ENCODE measurements around the gene FAM3D. TPM values are rescaled to one million over a fixed set of nuclear protein-coding genes. Genes with fewer than 3 reads are reported as not detected.

Gene FAM3D
- polyA plus RNA-seq, 2 of the 4 experiments (the other 2 are of a cell fraction): not detected

GRCh38 chr3:58646503-58646902, 20.1 kb downstream of the FAM3D start:
- Histone ChIP-seq H3K9me3 (no peaks in the 10 kb centered on the region), H3K4me2 (no peak overlapping the region), H3K4me3 (no peak overlapping the region), H3K4me1 (no peaks in the 10 kb centered on the region), H3K27ac (no peak overlapping the region)
- peak in 1 of 2 experiments; percentile 37; a peak in 1 of 6 replicates for ATAC-seq
- ChIA-PET CTCF (interaction anchor here (1.0 kb wide), 1 partner anchor 9 kb away, joined by 3 read pairs; no protein-coding TSS in a partner anchor), POLR2A (no interaction called here)
- DNase-seq (ENCODE audit: low read depth in 1 of 2, low spot score in 1 of 2): no peak
- 63% methylated on average over 3 of the region's 3 CpGs for WGBS (ENCODE audit: missing lambda C conversion rate)
- no peak for TF ChIP-seq MAZ (IDR thresholded peaks at IDR 0.05; ENCODE audit: borderline replicate concordance, low read depth, low read length)
- no peak for TF ChIP-seq EHMT2 (IDR thresholded peaks at IDR 0.05; ENCODE audit: low read depth)
- TF ChIP-seq CHD2 (IDR thresholded peaks at IDR 0.05; ENCODE audit: low read length, partially characterized antibody): no peak
- no peak for TF ChIP-seq REST (IDR thresholded peaks at IDR 0.05)
- no peak for TF ChIP-seq POLR2AphosphoS2 (conservative IDR thresholded peaks at IDR 0.05; ENCODE audit: low read length)
- TF ChIP-seq ZFP36 (IDR thresholded peaks at IDR 0.05; ENCODE audit: borderline replicate concordance, partially characterized antibody): no peak
- TF ChIP-seq SREBF2 (IDR thresholded peaks at IDR 0.05): no peak
- TF ChIP-seq NPAS2 (CRISPR knock-in tag; IDR thresholded peaks at IDR 0.05; ENCODE audit: borderline replicate concordance): no peak
- no peak for TF ChIP-seq MYC (IDR thresholded peaks at IDR 0.05; ENCODE audit: borderline replicate concordance, low read length)
- TF ChIP-seq EP300 (IDR thresholded peaks at IDR 0.05): no peak
- TF ChIP-seq SMC3 (IDR thresholded peaks at IDR 0.05): no peak
- no peak for TF ChIP-seq HES2 (IDR thresholded peaks at IDR 0.05)
- TF ChIP-seq GATA3 (IDR thresholded peaks at IDR 0.05; ENCODE audit: borderline replicate concordance): no peak
- FAIRE-seq: no peak

DNA sequence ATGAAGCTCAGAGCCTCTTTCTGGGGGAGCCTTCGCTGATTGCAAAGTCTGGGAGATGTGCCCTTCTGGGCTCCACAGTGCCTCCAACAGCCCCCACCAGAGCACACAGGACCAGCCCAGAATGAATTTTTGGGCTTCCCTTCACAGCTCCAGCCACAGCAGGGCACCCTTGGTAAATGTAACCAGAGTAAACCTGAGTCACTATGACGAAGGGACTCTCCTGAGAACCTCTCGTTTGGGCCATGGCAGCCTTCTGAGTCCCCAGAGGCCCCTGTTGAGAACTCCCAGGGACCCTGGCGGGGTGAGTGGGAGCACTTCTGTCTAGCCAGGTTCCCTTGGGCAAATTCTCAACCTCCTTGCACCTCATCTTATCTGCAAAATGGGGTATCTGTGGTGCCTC, 20.8 kb downstream of the FAM3D start:
- CTCF ChIA-PET: interaction anchor here (1.0 kb wide), 1 partner anchor 8 kb away, joined by 3 read pairs; no protein-coding TSS in a partner anchor

More for the DNA sequence above, 20.8 kb downstream of the FAM3D start:
- DNase-seq (ENCODE audit: low read depth in 1 of 2, low spot score in 1 of 2) (no peak), ATAC-seq (no peak), FAIRE-seq (no peak)
- POLR2A ChIA-PET: no interaction called here
- Histone ChIP-seq H3K9me3 (no peaks in the 10 kb centered on the region), H3K27ac (no peak overlapping the region), H3K4me2 (no peak overlapping the region), H3K4me1 (no peaks in the 10 kb centered on the region), H3K4me3 (no peak overlapping the region)
- WGBS (ENCODE audit: missing lambda C conversion rate): 63% methylated on average over 3 of the region's 4 CpGs
- TF ChIP-seq MAZ (IDR thresholded peaks at IDR 0.05; ENCODE audit: borderline replicate concordance, low read depth, low read length): no peak
- TF ChIP-seq HOXA7 (CRISPR knock-in tag; IDR thresholded peaks at IDR 0.05): no peak
- no peak for TF ChIP-seq CHD2 (IDR thresholded peaks at IDR 0.05; ENCODE audit: low read length, partially characterized antibody)
- TF ChIP-seq EHF (CRISPR knock-in tag; IDR thresholded peaks at IDR 0.05): no peak
- TF ChIP-seq EP300 (IDR thresholded peaks at IDR 0.05): no peak
- TF ChIP-seq TP53 (CRISPR knock-in tag; IDR thresholded peaks at IDR 0.05): no peak
- TF ChIP-seq CBX8 (IDR thresholded peaks at IDR 0.05): no peak
- TF ChIP-seq GATA3 (IDR thresholded peaks at IDR 0.05; ENCODE audit: borderline replicate concordance): no peak
- no peak for TF ChIP-seq RARB (CRISPR knock-in tag; IDR thresholded peaks at IDR 0.05)
- no peak for TF ChIP-seq ESRRA (IDR thresholded peaks at IDR 0.05; ENCODE audit: borderline replicate concordance, low read length)
- TF ChIP-seq JUNB (IDR thresholded peaks at IDR 0.05): no peak
- no peak for TF ChIP-seq RAD21 (conservative IDR thresholded peaks at IDR 0.05 in 1 of 2, IDR thresholded peaks at IDR 0.05 in 1 of 2)
- TF ChIP-seq EHMT2 (IDR thresholded peaks at IDR 0.05; ENCODE audit: low read depth): no peak
- no peak for TF ChIP-seq HOXB5 (CRISPR knock-in tag; IDR thresholded peaks at IDR 0.05)
- no peak for TF ChIP-seq RCOR1 (IDR thresholded peaks at IDR 0.05; ENCODE audit: low read depth, low read length)
- no peak for TF ChIP-seq REST (IDR thresholded peaks at IDR 0.05)
- no peak for TF ChIP-seq TFCP2L1 (CRISPR knock-in tag; IDR thresholded peaks at IDR 0.05)
- no peak for TF ChIP-seq CEBPB (IDR thresholded peaks at IDR 0.05)
- no peak for TF ChIP-seq NR3C1 (IDR thresholded peaks at IDR 0.05)

All from A549 (cell line).